Activated naive CD8-positive, alpha-beta T cell (primary cell): ENCODE results near the gene SLC25A47.

Source experiments
- H3K27ac Mint-ChIP-seq: one replicate; pipeline ENCODE4 v1.8.0; 2021; ENCODE audit warnings: mixed read lengths
- H3K27me3 Mint-ChIP-seq: one replicate; pipeline ENCODE4 v1.8.0; 2021; ENCODE audit warnings: mixed read lengths
- H3K36me3 Mint-ChIP-seq: one replicate; pipeline ENCODE4 v1.8.0; 2021; ENCODE audit warnings: mixed read lengths
- H3K4me1 Mint-ChIP-seq: one replicate; pipeline ENCODE4 v1.8.0; 2021; ENCODE audit warnings: low read depth, mixed read lengths
- H3K4me3 Mint-ChIP-seq: one replicate; pipeline ENCODE4 v1.8.0; 2021; ENCODE audit warnings: mild to moderate bottlenecking, mixed read lengths
- H3K9me3 Mint-ChIP-seq: one replicate; pipeline ENCODE4 v1.8.0; 2021; ENCODE audit warnings: low read depth, mixed read lengths

SLC25A47 gene

DNA sequence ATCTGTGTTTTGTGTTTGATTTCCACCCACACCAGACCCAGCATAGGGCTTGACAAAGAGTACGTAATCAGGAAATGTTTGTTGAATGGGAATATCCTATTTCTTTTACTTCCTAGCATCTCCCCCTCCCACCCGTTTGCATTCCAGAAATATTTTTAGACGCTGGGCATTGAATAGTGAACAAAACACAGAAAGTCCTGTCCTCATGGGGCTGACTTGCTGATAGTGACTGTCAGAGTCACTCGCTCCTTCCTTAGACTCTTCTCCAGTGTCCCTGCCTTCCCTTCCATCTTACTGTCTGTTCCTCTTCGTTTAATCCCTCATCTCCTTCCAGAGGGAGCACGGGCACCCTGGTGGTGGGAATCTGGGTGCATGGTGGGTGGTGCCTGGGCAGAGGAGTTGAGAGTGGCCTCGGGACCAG, 53.6 kb downstream of the SLC25A47 start:
- H3K4me1 Mint-ChIP-seq: peaks cover 41% of the 10 kb centered on the region
- peak overlapping the region; percentile 98 for H3K4me3 Mint-ChIP-seq
- no peaks in the 10 kb centered on the region for H3K27me3 Mint-ChIP-seq
- peak overlapping the region; percentile 100 for H3K27ac Mint-ChIP-seq
- H3K9me3 Mint-ChIP-seq: no peaks in the 10 kb centered on the region
- H3K36me3 Mint-ChIP-seq: peaks cover 16% of the 10 kb centered on the region
